HEK293 (cell line): ENCODE results near the gene LDAF1.

Source experiments
- CTCF ChIA-PET: fragments of 350-600 bp; formaldehyde crosslinking; extraction: SDS; loops from one replicate; lab custom pipeline; 2021; ENCODE audit warnings: antibody characterized with exemption; lab: Yijun Ruan, JAX
- POLR2A ChIA-PET: fragments of 300-600 bp; formaldehyde crosslinking; extraction: SDS; loops from one replicate; lab custom pipeline; 2020; ENCODE audit warnings: antibody characterized with exemption, inconsistent platforms; lab: Yijun Ruan, JAX
- H3K27ac ChIP-seq: fragments of 200-500 bp; sonication (Bioruptor generic); 2 replicates; pipeline ENCODE4 v1.5.1; 2014; ENCODE audit warnings: low read depth, low read length, control low read depth, inconsistent platforms; ENCODE audit errors: extremely low read depth
- H3K36me3 ChIP-seq, 2 experiments: fragments of 200-500 bp in 1 of 2; sonication (Bioruptor generic) in 1 of 2; 1 replicate in 1 of 2; 2 replicates in 1 of 2; pipeline ENCODE4 v1.5.1; 2014 to 2017; ENCODE audit warnings: inconsistent platforms in 2 of 2, low read length in 2 of 2; ENCODE audit not compliant: control insufficient read depth in 2 of 2, insufficient read depth in 1 of 2
- H3K4me1 ChIP-seq: fragments of 200-500 bp; sonication (Bioruptor generic); 2 replicates; pipeline ENCODE4 v1.5.1; 2014; ENCODE audit warnings: mild to moderate bottlenecking, low read length, inconsistent platforms; ENCODE audit not compliant: control insufficient read depth, insufficient read depth
- H3K4me3 ChIP-seq: 2 replicates; pipeline ENCODE4 v1.5.1; 2011; ENCODE audit warnings: low read depth, mild to moderate bottlenecking, control low read depth, low read length, moderate library complexity
- H3K9me3 ChIP-seq: fragments of 200-500 bp; sonication (Bioruptor generic); 2 replicates; pipeline ENCODE4 v1.5.1; 2014; ENCODE audit warnings: low read depth, low read length, inconsistent platforms; ENCODE audit not compliant: control insufficient read depth, insufficient read depth
- HOXD13 ChIP-seq: sonication (generic); formaldehyde crosslinking; IDR thresholded peaks from 2 replicates; pipeline ENCODE4 v1.8.0; 2022; ENCODE audit warnings: missing genetic modification reagents, borderline replicate concordance
- PRDM10 ChIP-seq: fragments of 450-650 bp; formaldehyde crosslinking; IDR thresholded peaks from 2 replicates; pipeline ENCODE4 v1.5.1; 2016; ENCODE audit warnings: missing biosample characterization, missing genetic modification characterization
- YY2 ChIP-seq: fragments of 450-650 bp; formaldehyde crosslinking; IDR thresholded peaks from 2 replicates; pipeline ENCODE4 v1.5.1; 2016; ENCODE audit warnings: missing biosample characterization, missing genetic modification characterization
- ZBTB20 ChIP-seq: fragments of 450-650 bp; formaldehyde crosslinking; IDR thresholded peaks from 2 replicates; pipeline ENCODE4 v1.5.1; 2016; ENCODE audit warnings: missing biosample characterization, missing genetic modification characterization
- ZNF146 ChIP-seq: fragments of 450-650 bp; formaldehyde crosslinking; IDR thresholded peaks from 2 replicates; pipeline ENCODE4 v1.5.1; 2016; ENCODE audit warnings: missing biosample characterization, missing genetic modification characterization
- ZNF148 ChIP-seq: fragments of 450-650 bp; formaldehyde crosslinking; IDR thresholded peaks from 2 replicates; pipeline ENCODE4 v1.5.0; 2017; ENCODE audit warnings: missing biosample characterization, missing genetic modification characterization, borderline replicate concordance
- ZNF292 ChIP-seq: fragments of 450-650 bp; formaldehyde crosslinking; IDR thresholded peaks from 2 replicates; pipeline ENCODE4 v1.5.1; 2016; ENCODE audit warnings: low read depth, missing biosample characterization, missing genetic modification characterization, borderline replicate concordance
- ZNF350 ChIP-seq: fragments of 450-650 bp; formaldehyde crosslinking; IDR thresholded peaks from 2 replicates; pipeline ENCODE4 v1.5.0; 2017; ENCODE audit warnings: missing biosample characterization, mild to moderate bottlenecking, missing genetic modification characterization
- ZNF366 ChIP-seq: fragments of 450-650 bp; formaldehyde crosslinking; conservative IDR thresholded peaks from 2 replicates; pipeline ENCODE4 v1.5.1; 2016; ENCODE audit warnings: missing biosample characterization, missing genetic modification characterization
- ZNF501 ChIP-seq: fragments of 450-650 bp; formaldehyde crosslinking; IDR thresholded peaks from 2 replicates; pipeline ENCODE4 v1.5.1; 2016; ENCODE audit warnings: missing biosample characterization, missing genetic modification characterization
- ZNF518A ChIP-seq: fragments of 450-650 bp; formaldehyde crosslinking; conservative IDR thresholded peaks from 2 replicates; pipeline ENCODE4 v1.5.1; 2016; ENCODE audit warnings: low read depth, missing biosample characterization, missing genetic modification characterization
- ZNF544 ChIP-seq: fragments of 450-650 bp; formaldehyde crosslinking; IDR thresholded peaks from 2 replicates; pipeline ENCODE4 v1.5.0; 2017; ENCODE audit warnings: missing biosample characterization, missing genetic modification characterization
- ZNF549 ChIP-seq: fragments of 450-650 bp; IDR thresholded peaks from 2 replicates; pipeline ENCODE4 v1.5.1; 2018; ENCODE audit warnings: missing biosample characterization, missing genetic modification characterization, mild to moderate bottlenecking, inconsistent platforms, moderate library complexity
- ZNF558 ChIP-seq: fragments of 450-650 bp; formaldehyde crosslinking; IDR thresholded peaks from 2 replicates; pipeline ENCODE4 v1.5.1; 2016; ENCODE audit warnings: missing biosample characterization, missing genetic modification characterization
- ZNF660 ChIP-seq: fragments of 450-650 bp; IDR thresholded peaks from 2 replicates; pipeline ENCODE4 v1.5.1; 2018; ENCODE audit warnings: missing biosample characterization, mild to moderate bottlenecking, missing genetic modification characterization
- ZNF843 ChIP-seq: fragments of 450-650 bp; formaldehyde crosslinking; IDR thresholded peaks from 2 replicates; pipeline ENCODE4 v1.5.1; 2016; ENCODE audit warnings: missing biosample characterization, missing genetic modification characterization
- ZSCAN16 ChIP-seq: fragments of 450-650 bp; formaldehyde crosslinking; IDR thresholded peaks from 2 replicates; pipeline ENCODE4 v1.5.1; 2016; ENCODE audit warnings: missing biosample characterization, missing genetic modification characterization
- TF ChIP-seq, protein P1 (sequence below): fragments of 450-650 bp; formaldehyde crosslinking; optimal IDR thresholded peaks from 2 replicates; pipeline ENCODE3; 2016; ENCODE audit warnings: missing biosample characterization, mild to moderate bottlenecking, missing genetic modification characterization

The LDAF1 gene

DNA sequence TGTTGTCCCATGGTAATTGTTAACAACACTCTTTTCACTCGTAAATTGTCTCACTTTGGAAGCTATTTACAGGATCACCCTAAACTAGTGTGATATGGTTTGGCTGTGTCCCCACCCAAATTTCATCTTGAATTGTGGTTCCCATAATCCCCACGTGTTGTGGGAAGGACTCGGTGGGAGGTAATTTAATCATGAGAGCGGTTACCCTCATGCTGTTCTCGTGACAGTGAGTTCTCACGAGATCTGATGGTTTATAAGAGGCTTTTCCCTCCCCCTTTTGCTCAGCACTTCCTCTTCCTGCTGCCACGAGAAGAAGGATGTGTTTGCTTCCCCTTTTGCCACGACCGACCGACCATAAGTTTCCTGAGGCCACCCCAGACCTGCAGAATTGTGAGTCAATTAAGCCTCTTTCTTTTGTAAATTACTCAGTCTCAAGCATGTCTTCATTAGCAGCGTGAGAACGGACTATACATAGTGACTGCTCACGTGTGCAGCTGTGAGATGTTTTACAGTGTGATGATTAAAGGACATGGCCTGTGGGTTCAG, 42.3 kb upstream of the LDAF1 start:
- Histone ChIP-seq H3K9me3 (no peaks in the 10 kb centered on the region), H3K4me3 (no peak overlapping the region), H3K36me3 (no peaks in the 10 kb centered on the region), H3K27ac (no peak overlapping the region), H3K4me1 (no peaks in the 10 kb centered on the region)
- TF ChIP-seq ZNF544 (tag by site-specific recombination) (no peak), ZNF366 (tag by site-specific recombination) (no peak), ZNF558 (tag by site-specific recombination) (no peak), ZNF292 (tag by site-specific recombination) (no peak)
- CTCF ChIA-PET, result interaction anchor here (0.7 kb wide), 1 partner anchor 478 kb away, joined by 3 read pairs; no protein-coding TSS in a partner anchor
- POLR2A ChIA-PET, result interaction anchor here (0.6 kb wide), 1 partner anchor 23 kb away, joined by 6 read pairs; no protein-coding TSS in a partner anchor

DNA sequence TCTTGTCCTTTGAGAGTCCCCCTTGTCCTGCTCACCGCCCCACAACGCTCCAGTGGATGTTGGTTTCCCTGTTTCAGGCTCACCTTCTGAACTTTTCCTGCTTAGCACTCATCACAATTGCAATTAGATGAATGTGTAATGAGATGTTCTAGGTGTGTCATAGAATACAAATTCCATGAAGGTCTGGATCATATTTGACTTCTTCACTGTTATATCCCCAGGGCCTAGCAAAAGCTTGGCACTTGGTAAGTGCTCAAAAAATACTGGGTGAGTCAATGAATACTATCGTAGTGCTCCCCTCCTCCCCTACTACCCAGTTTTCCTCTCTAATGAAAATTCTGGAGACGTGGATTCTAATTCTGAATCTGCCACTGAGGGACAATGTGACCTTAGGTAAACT, 40.9 kb upstream of the LDAF1 start:
- no peaks in the 10 kb centered on the region for H3K9me3 ChIP-seq
- no peaks in the 10 kb centered on the region for H3K36me3 ChIP-seq
- H3K4me1 ChIP-seq, result no peaks in the 10 kb centered on the region
- H3K27ac ChIP-seq, result no peak overlapping the region
- POLR2A ChIA-PET, result no interaction called here
- no peak overlapping the region for H3K4me3 ChIP-seq
- CTCF ChIA-PET, result no interaction called here
- TF ChIP-seq ZNF843 (no peak), ZNF518A (tag by site-specific recombination) (no peak), ZNF350 (tag by site-specific recombination) (no peak), ZNF148 (no peak), HOXD13 (CRISPR knock-in tag) (no peak), ZNF146 (tag by site-specific recombination) (no peak), ZNF292 (tag by site-specific recombination) (no peak), ZNF660 (tag by site-specific recombination) (no peak), ZNF549 (tag by site-specific recombination) (no peak), ZNF501 (tag by site-specific recombination) (no peak), PRDM10 (no peak), ZNF544 (tag by site-specific recombination) (no peak), ZSCAN16 (tag by site-specific recombination) (no peak), YY2 (tag by site-specific recombination) (no peak), ZBTB20 (tag by site-specific recombination) (no peak)
- TF ChIP-seq, protein P1, sequence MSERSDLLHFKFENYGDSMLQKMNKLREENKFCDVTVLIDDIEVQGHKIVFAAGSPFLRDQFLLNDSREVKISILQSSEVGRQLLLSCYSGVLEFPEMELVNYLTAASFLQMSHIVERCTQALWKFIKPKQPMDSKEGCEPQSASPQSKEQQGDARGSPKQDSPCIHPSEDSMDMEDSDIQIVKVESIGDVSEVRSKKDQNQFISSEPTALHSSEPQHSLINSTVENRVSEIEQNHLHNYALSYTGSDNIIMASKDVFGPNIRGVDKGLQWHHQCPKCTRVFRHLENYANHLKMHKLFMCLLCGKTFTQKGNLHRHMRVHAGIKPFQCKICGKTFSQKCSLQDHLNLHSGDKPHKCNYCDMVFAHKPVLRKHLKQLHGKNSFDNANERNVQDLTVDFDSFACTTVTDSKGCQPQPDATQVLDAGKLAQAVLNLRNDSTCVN (tag by site-specific recombination), result no peak
